Adipose tissue (tissue), 3 donors: ENCODE results near the gene CD248. TPM values are rescaled to one million over a fixed set of nuclear protein-coding genes. Genes with fewer than 3 reads are reported as not detected.

ENCODE experiments used
- H3K27ac ChIP-seq: one replicate; pipeline ENCODE4 v1.5.1; 2013; ENCODE audit warnings: low read depth, low read length
- WGBS, 3 donors: extraction: QIAGEN DNeasy Blood & Tissue Kit; methylation state at CpG; one replicate each; pipeline ENCODE4 v1.1.7; 2013; 5-methylcytosine and 5-hydroxymethylcytosine counted together
- polyA plus RNA-seq, 3 donors: library from polyadenylated mRNA; stranded (reverse); fragments of 200-250 nt; gene quantifications; one replicate each; pipeline ENCODE4 v1.2.3, GENCODE V29; 2013
- donor health status: healthy with polysubstance abuse.
- donor health status: Bipolar disorder and iron deficiency.
- donor health status: healthy.

CD248 gene
- polyA plus RNA-seq, 3 donors, result 22.3 to 327 (median 55.8) TPM

- peak within 1 kb of the TSS; percentile 76 for H3K27ac ChIP-seq
- 0 to 1% (median 0%) methylated on average over 53 to 64 of the region's 64 CpGs for WGBS, 3 donors
These were observed 48.4 kb downstream of the CD248 start, which contains the start of gene RAB1B for GRCh38 chr11:66268244-66268951. Gene RAB1B (plus strand): TSS chr11:66268639. CDS start chr11:66268680, 41 bp downstream.

GRCh38 chr11:66267379-66268243 lies 49.2 kb downstream of the CD248 start:
- H3K27ac ChIP-seq, result peak overlapping the region; percentile 76
- WGBS, 3 donors, result 0 to 1% (median 1%) methylated on average over 57 to 61 of the region's 61 CpGs

GRCh38 chr11:66267039-66267378 lies 49.8 kb downstream of the CD248 start:
- no peak overlapping the region for H3K27ac ChIP-seq
- WGBS, 3 donors, result 17 to 23% (median 21%) methylated on average over 13 of the region's 13 CpGs

- no peak overlapping the region for H3K27ac ChIP-seq
- 83 to 88% (median 86%) methylated on average over 20 of the region's 20 CpGs for WGBS, 3 donors
These were observed 50.3 kb downstream of the CD248 start for GRCh38 chr11:66266378-66267038.

- 92 to 93% (median 93%) methylated on average over 19 to 26 of the region's 26 CpGs for WGBS, 3 donors
- no peak overlapping the region for H3K27ac ChIP-seq
These were observed 51.1 kb downstream of the CD248 start for GRCh38 chr11:66265531-66266377.

GRCh38 chr11:66264914-66265313 lies 51.9 kb downstream of the CD248 start:
- no peak overlapping the region for H3K27ac ChIP-seq
- WGBS, 3 donors, result 73 to 80% (median 78%) methylated on average over 12 of the region's 12 CpGs

Other genes with a start within 250 kb of the CD248 start
- gene PACS1, start 246.8 kb downstream of the CD248 start, polyA plus RNA-seq, result 10 to 100 TPM; 16.6 to 29.4 (median 26.5) TPM
- gene KLC2, start 59.3 kb downstream of the CD248 start, polyA plus RNA-seq, result 10 to 100 TPM in 2 of 3 donors, 1 to 10 TPM in 1; 7.1 to 14.4 (median 14.2) TPM
- gene RAB1B, start 48.4 kb downstream of the CD248 start, polyA plus RNA-seq, result 100 to 1,000 TPM in 2 of 3 donors, 10 to 100 TPM in 1; 70.3 to 188 (median 183) TPM
- gene CNIH2, start 38.9 kb downstream of the CD248 start, polyA plus RNA-seq, result 1 to 10 TPM in 1 of 3 donors, under 1 TPM in 1, not detected in 1; 0.16 to 1.3 TPM
- gene YIF1A, start 27.9 kb downstream of the CD248 start, polyA plus RNA-seq, result 10 to 100 TPM; 62.9 to 84.3 (median 78.5) TPM
- gene TMEM151A, start 25.1 kb downstream of the CD248 start, polyA plus RNA-seq, result 1 to 10 TPM in 1 of 3 donors, under 1 TPM in 2; 0.22 to 1.3 (median 0.75) TPM
- 1 to 10 TPM; 4.8 to 9.0 (median 6.5) TPM for gene RIN1, start 19.4 kb upstream of the CD248 start, polyA plus RNA-seq
- 10 to 100 TPM; 33.5 to 40.2 (median 36.4) TPM for gene BRMS1, start 28.1 kb upstream of the CD248 start, polyA plus RNA-seq
- 10 to 100 TPM; 12.5 to 19.9 (median 17.9) TPM for gene B4GAT1, start 30.6 kb upstream of the CD248 start, polyA plus RNA-seq
- 1 to 10 TPM; 6.7 to 9.4 (median 6.8) TPM for gene SLC29A2, start 54.7 kb upstream of the CD248 start, polyA plus RNA-seq
- gene NPAS4, start 104.0 kb upstream of the CD248 start, polyA plus RNA-seq, result under 1 TPM in 2 of 3 donors, not detected in 1; 0.06 to 0.07 TPM
- 10 to 100 TPM; 30.2 to 53.6 (median 42.9) TPM for gene MRPL11, start 121.8 kb upstream of the CD248 start, polyA plus RNA-seq
- gene PELI3, start 149.9 kb upstream of the CD248 start, polyA plus RNA-seq, result 10 to 100 TPM in 1 of 3 donors, 1 to 10 TPM in 2; 3.9 to 10.0 (median 5.8) TPM
- 10 to 100 TPM; 15.1 to 29.0 (median 18.6) TPM for gene DPP3, start 163.4 kb upstream of the CD248 start, polyA plus RNA-seq
- gene BBS1, start 193.6 kb upstream of the CD248 start, polyA plus RNA-seq, result 10 to 100 TPM; 11.5 to 15.5 (median 12.3) TPM
- 10 to 100 TPM in 2 of 3 donors, 1 to 10 TPM in 1; 8.2 to 12.2 (median 10.8) TPM for gene ZDHHC24, start 229.0 kb upstream of the CD248 start, polyA plus RNA-seq
- under 1 TPM in 2 of 3 donors, not detected in 1; 0.03 to 0.15 TPM for gene ACTN3, start 229.9 kb upstream of the CD248 start, polyA plus RNA-seq